Putamen (tissue), 1 donor: ENCODE data around the gene CTXN3.
"Not testable (repeated sequence)": the region's sequence is repeated elsewhere in the genome, so short reads cannot be mapped to it uniquely, and the experiment has no call there.

Source experiments
- DNase-seq: peaks from one replicate; pipeline ENCODE4 v3.0.0-alpha.2; 2016; ENCODE audit warnings: low spot score

The CTXN3 gene

DNA sequence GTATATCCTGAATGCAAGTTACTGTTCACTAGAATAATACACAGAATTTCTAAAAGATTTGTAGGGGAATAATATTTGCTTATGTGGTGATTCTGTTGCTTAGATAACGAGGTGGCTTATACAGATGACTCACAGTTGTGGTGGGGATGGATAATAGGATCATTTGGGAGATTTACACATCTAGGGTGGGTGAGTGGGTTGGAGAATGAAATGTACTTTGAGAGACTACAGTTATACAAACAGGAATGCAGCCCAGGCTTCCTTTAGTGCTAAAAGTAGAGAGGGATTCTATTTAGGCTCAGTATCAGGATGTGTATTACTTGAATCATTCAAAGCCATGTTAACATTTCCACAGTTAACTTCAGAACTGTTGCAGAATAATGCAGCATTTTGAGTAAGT, 1.8 kb downstream of the CTXN3 start:
- no peak for DNase-seq

DNA sequence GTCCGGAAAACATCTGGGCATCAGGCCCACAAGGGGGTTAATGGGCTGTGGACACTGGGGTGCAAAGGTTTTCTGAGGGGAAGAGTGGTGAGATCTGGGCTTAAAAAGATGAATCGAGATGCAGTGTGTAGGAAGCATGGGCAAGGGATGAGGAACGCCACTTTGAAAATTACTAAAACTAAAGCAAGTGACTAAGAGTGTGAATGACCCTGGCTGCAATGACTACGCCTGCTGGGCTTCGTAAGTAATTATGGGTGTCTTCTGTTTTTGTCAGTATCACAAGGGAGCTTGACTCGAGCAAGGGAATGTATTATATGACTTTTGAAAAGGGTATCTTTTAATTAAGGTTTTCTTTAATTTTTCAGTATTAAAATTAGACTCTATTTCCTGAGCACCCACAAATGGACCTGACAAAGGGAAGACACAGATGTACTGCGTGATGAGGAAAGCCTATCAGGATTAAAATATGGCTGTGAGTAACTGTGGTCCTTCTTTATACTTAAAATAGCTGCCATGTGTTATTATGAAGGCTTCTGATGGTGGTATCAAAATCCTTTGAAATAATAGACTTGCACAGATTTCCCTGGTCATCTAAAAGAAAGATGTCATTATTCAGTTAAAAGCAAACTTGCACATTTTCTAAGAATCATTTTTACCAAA, 4.2 kb downstream of the CTXN3 start:
- no peak for DNase-seq

DNA sequence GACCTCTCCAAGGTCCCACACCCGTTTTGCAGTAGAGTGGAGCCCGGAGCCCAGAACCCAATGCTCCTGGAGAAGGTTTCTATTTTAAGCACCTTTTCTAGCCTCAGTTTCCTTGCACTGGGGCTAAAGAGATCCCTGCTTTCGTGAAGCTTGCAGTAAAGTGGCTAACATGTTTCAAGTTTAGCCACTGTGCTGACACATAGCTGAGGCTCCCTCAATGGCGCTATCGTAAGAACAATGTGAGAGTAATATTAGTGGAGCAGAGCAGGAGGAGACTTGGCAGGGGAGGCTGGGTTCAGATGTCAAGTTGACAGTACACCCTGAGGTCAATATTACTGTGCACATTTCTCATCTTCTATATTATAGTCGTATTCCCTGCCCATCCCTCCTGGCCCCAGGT, 7.9 kb downstream of the CTXN3 start:
- DNase-seq: no peak

- DNase-seq: no peak
These were observed 11.3 kb downstream of the CTXN3 start for GRCh38 chr5:127660047-127660733.

- no peak for DNase-seq
These were observed 15.2 kb downstream of the CTXN3 start for GRCh38 chr5:127664093-127664492.

- no peak for DNase-seq
These were observed 16.8 kb downstream of the CTXN3 start for GRCh38 chr5:127665641-127666040.

GRCh38 chr5:127666043-127666716, 17.3 kb downstream of the CTXN3 start:
- DNase-seq: no peak

- no peak for DNase-seq
These were observed 19.0 kb downstream of the CTXN3 start for GRCh38 chr5:127667926-127668325.

- no peak for DNase-seq
These were observed 22.3 kb downstream of the CTXN3 start for GRCh38 chr5:127671218-127671617.

DNA sequence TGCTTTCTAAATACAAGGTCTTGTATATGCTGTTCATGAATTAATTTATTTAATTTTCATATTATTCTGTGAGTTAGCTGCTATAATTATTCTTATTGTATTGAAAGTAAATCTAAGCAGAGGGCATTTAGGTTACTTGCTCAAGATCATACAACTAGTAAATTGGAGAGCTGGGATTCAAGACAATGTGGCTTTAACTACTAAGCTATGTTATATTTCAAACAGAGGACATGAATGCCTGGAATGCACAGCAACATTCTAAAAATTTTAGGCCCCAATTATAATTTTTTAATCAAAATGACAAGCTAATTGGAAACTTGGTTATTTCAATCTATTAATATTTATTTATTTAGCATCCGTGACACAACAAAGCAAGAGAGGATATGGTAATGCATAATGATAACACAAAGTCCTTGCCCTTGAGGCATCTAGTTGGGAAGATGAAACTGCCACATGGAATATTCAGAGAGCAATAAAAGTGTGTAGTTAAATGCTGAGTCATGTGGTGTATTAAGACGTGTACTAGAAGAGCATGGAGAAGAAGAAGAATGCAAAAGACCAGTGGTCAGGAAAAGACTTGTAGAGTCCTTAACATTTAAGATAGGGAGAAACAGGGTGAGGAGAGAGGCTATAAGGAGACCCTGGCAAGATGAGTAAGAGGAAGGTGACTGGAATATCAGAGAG, 24.4 kb downstream of the CTXN3 start:
- DNase-seq: no peak

DNA sequence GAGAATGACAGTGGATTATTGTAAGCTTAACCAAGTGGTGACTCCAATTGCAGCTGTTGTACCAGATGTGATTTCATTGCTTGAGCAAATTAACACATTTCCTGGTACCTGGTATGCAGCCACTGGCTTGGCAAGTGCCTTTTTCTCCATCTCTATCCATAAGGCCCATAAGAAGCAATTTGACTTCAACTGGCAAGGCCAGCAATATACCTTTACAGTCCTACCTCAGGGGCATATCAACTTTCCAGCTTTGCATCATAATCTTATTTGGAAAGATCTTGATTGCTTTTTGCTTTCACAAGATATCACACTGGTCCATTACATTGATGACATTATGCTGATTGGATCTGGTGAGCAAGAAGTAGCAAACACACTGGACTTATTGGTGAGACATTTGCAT, 28.1 kb downstream of the CTXN3 start:
- DNase-seq: not testable (repeated sequence)

- not testable (repeated sequence) for DNase-seq
These were observed 30.9 kb downstream of the CTXN3 start for GRCh38 chr5:127679691-127680330.

- peak; percentile 2 for DNase-seq
These were observed 31.7 kb downstream of the CTXN3 start for GRCh38 chr5:127680595-127680994.

DNA sequence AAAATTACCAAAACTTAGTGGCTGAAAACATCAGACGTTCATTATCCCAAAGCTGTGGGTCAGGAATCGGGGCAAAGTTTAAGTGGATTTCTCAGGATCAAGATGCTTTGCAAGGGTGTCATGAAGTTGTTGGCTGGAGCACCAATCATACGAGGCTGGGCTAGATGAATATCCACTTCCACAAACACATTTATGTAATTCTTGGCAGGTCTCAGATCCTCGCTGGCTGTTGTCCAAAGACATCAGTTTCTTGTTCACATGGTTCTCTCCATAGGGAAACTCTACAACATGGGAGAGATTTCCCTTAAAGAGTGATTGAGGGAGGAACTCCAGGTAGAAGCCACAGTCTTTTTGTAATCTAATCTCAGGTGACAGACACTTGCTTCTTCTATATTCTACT, 34.1 kb downstream of the CTXN3 start:
- DNase-seq: no peak

DNA sequence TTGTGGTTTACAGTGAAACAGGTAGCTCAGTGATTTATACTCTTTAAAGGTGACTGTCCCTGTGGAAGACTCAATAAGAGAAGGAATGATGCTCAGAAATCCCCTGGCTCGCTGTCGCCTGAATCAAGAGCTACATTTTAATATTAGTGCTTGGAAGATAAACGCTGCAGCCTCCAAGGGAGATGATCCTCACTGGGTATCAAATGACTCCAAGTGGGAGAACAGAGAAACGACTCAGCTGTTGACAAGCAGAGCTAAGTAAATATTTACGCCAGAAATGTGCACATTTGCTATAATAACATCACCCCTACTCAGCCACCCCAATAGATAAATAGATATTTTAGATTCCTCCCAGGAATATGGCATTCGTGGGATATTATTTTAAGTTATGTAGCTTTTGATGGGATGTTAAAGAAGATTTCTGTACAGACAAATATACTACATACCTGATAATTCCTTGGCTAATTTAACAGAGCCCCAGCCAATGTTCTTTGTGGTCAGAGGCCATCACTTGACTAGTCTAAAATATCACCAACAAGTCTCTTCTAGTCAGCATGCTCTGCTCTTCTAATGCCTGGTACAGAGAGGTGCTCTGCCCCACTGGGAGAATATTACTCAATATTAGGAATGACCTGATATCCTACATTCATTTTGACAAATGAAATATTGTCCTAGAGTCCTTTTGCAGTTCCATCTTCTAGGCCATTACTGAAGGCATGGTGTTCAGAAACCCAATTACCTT, 36.0 kb downstream of the CTXN3 start:
- DNase-seq: no peak

DNA sequence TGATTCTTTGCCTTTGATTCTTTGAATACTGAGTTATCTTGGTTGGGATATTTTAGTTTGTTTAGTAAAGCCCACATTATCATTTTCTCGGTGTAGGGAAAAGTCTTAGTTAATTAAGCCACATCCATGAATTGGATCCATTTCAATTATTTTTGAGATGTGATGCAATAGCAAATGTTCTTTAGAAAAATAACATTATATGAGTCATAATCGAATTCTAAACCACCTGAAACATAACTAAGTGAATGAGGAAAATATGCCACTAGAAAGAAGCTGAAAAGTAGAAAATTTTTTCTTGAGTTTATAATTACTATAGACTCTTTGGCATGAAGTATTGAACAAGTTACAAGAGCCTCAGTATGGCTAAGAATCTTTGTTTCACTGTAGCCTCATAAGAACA, 36.8 kb downstream of the CTXN3 start:
- DNase-seq: no peak

DNA sequence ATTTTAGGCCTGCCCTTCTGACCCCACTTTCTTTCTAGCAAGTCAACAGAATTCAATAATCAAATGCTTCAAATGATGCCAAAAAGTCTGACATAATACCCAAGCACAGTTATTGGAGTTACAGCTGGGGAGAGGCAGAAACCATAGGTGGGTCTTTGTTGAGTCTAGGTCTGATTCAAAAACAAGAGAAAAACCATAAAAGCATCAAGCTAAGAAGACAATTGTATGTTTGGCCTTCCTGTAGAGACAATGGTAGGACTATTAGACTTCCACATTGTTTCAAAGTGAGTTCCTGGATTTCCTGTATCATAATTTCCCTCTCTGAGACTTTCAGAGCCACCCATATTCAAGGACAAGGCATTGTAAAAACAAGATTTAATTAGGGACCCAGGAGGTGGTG, 37.5 kb downstream of the CTXN3 start:
- no peak for DNase-seq

- DNase-seq: no peak
These were observed 45.8 kb downstream of the CTXN3 start for GRCh38 chr5:127694518-127695171.

DNA sequence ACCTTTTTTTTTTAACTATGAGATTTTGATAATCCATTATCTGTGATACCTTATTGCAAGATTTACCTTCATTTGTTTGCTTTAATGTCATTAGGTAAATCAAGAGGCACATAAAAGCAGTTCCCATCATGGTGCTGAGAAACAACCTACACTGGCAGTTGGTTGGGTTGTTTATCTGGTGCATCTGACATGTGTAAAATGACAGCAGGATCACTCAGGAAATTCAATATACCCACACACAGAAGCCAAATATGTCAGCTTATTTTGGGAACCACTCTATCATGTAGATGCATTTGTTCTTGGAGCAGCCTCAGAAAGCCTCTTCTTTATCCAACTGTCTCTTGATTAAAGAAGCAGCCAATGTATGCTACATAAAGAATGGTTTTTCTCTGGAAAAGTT, 46.5 kb downstream of the CTXN3 start:
- no peak for DNase-seq

DNA sequence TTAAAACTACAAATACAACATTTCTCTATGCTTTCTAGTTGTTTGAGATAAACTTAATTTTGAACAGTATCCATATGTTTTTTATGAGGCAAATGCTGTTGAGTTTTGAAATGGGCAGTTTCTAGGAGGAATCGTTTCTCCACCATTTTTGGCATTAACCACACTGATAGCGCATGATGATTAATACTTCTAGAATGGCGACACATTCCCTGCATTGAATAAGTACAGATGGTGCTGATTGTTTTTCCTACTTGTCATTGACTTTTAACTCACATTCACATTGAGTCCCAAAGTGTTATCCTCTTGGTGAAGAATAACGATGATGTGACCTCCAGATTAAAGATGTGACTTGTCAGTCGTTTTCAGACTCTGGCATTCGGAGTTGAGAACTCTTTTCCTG, 47.8 kb downstream of the CTXN3 start:
- DNase-seq: no peak
